Measurements from ENCODE around the gene INSR. TPM values are rescaled to one million over a fixed set of nuclear protein-coding genes. Genes with fewer than 3 reads are reported as not detected.

INSR gene
- total RNA-seq, 1 donor from 2014 or later, result 7.9 TPM

DNA sequence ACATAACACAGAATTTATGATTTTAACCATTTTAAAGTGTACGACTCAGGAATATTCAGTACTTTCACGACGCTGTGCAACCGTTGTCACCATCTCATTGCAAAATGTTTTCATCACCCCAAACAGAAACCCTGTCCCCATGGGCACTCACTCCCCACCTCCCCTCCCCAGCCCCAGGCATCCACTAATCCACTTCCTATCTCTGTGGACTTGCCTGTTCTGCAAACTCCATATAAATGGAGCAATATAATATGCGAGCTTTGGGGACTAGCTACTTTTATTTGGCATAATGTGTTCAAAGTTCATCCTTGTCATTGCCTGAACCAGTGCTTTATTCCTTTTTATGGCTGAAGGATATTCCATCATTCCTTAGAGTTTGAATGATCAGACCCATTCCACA is 7.3 kb upstream of the INSR start:
- TF ChIP-seq, protein P1, sequence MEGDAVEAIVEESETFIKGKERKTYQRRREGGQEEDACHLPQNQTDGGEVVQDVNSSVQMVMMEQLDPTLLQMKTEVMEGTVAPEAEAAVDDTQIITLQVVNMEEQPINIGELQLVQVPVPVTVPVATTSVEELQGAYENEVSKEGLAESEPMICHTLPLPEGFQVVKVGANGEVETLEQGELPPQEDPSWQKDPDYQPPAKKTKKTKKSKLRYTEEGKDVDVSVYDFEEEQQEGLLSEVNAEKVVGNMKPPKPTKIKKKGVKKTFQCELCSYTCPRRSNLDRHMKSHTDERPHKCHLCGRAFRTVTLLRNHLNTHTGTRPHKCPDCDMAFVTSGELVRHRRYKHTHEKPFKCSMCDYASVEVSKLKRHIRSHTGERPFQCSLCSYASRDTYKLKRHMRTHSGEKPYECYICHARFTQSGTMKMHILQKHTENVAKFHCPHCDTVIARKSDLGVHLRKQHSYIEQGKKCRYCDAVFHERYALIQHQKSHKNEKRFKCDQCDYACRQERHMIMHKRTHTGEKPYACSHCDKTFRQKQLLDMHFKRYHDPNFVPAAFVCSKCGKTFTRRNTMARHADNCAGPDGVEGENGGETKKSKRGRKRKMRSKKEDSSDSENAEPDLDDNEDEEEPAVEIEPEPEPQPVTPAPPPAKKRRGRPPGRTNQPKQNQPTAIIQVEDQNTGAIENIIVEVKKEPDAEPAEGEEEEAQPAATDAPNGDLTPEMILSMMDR (IDR thresholded peaks at IDR 0.05; ENCODE audit: insufficient read depth, low read depth, low read length), result no peak
- TF ChIP-seq EZH2 (IDR thresholded peaks at IDR 0.05; ENCODE audit: insufficient read depth, low read length), result no peak
- no peak overlapping the region for H3K4me2 ChIP-seq (ENCODE audit: low read length)
- peaks cover 15% of the 10 kb centered on the region for H3K27me3 Mint-ChIP-seq (ENCODE audit: low read depth, unreplicated experiment)
- no peak overlapping the region for H3K4me3 Mint-ChIP-seq (ENCODE audit: unreplicated experiment)
- no peak overlapping the region for H3K27ac Mint-ChIP-seq (ENCODE audit: unreplicated experiment)
- H3K27ac ChIP-seq (ENCODE audit: low read depth, low read length), result no peak overlapping the region
- no peaks in the 10 kb centered on the region for H3K4me1 Mint-ChIP-seq (ENCODE audit: low read depth, unreplicated experiment)
- H3K9ac ChIP-seq (ENCODE audit: low read length), result no peak overlapping the region
- peaks cover 3% of the 10 kb centered on the region for H3K27me3 ChIP-seq (ENCODE audit: insufficient read depth, low read length)
- no peaks in the 10 kb centered on the region for H3K79me2 ChIP-seq (ENCODE audit: insufficient read depth, low read length)
- H2AFZ ChIP-seq (ENCODE audit: low read depth, low read length), result no peak overlapping the region
- H3K9me3 Mint-ChIP-seq (ENCODE audit: unreplicated experiment), result no peaks in the 10 kb centered on the region
- FAIRE-seq (no peak), DNase-seq (ENCODE audit: low read depth) (no peak)
- no peaks in the 10 kb centered on the region for H3K9me3 ChIP-seq (ENCODE audit: insufficient read depth, low read depth, low read length)
- no peaks in the 10 kb centered on the region for H3K4me1 ChIP-seq (ENCODE audit: insufficient read depth, low read length)
- no peak overlapping the region for H3K4me3 ChIP-seq (ENCODE audit: insufficient read depth, low read depth, low read length)
- no peaks in the 10 kb centered on the region for H3K36me3 Mint-ChIP-seq (ENCODE audit: low read depth, unreplicated experiment)
- H4K20me1 ChIP-seq (ENCODE audit: insufficient read depth, low read length), result no peaks in the 10 kb centered on the region
- H3K36me3 ChIP-seq (ENCODE audit: insufficient read depth, low read length), result no peaks in the 10 kb centered on the region

DNA sequence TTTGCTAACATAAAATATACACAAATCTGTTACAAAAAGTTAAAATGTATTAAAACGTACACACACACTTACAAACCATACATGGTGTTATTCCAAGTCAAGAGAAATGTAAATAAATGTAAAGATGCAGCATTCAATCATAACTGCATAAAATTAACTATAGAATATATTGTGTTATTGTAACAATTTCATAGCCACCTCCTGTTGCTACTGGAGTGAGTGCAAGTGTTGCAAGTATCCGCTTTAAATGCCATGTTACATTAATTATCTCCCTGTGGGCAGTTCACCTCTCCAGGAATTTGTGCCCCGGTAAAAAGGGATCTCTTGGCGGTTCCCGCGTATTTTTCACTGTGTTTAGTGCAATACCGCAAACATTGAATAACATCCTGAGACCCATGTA is 3.5 kb upstream of the INSR start:
- H3K79me2 ChIP-seq (ENCODE audit: insufficient read depth, low read length), result no peaks in the 10 kb centered on the region
- no peak overlapping the region for H3K4me2 ChIP-seq (ENCODE audit: low read length)
- no peak overlapping the region for H3K27ac ChIP-seq (ENCODE audit: low read depth, low read length)
- DNase-seq (ENCODE audit: low read depth), result no peak
- peaks cover 17% of the 10 kb centered on the region for H3K27me3 Mint-ChIP-seq (ENCODE audit: low read depth, unreplicated experiment)
- H2AFZ ChIP-seq (ENCODE audit: low read depth, low read length), result no peak overlapping the region
- peaks cover 6% of the 10 kb centered on the region for H3K4me1 ChIP-seq (ENCODE audit: insufficient read depth, low read length)
- H3K36me3 Mint-ChIP-seq (ENCODE audit: low read depth, unreplicated experiment), result no peaks in the 10 kb centered on the region
- H3K4me1 Mint-ChIP-seq (ENCODE audit: low read depth, unreplicated experiment), result no peaks in the 10 kb centered on the region
- FAIRE-seq, result no peak
- no peak overlapping the region for H3K4me3 ChIP-seq (ENCODE audit: insufficient read depth, low read depth, low read length)
- no peak for TF ChIP-seq EZH2 (IDR thresholded peaks at IDR 0.05; ENCODE audit: insufficient read depth, low read length)
- TF ChIP-seq, protein P1 (IDR thresholded peaks at IDR 0.05; ENCODE audit: insufficient read depth, low read depth, low read length), result no peak
- no peaks in the 10 kb centered on the region for H3K36me3 ChIP-seq (ENCODE audit: insufficient read depth, low read length)
- no peak overlapping the region for H3K27ac Mint-ChIP-seq (ENCODE audit: unreplicated experiment)
- peaks cover 3% of the 10 kb centered on the region for H3K27me3 ChIP-seq (ENCODE audit: insufficient read depth, low read length)
- no peaks in the 10 kb centered on the region for H3K9me3 Mint-ChIP-seq (ENCODE audit: unreplicated experiment)
- H3K9ac ChIP-seq (ENCODE audit: low read length), result no peak overlapping the region
- no peak overlapping the region for H3K4me3 Mint-ChIP-seq (ENCODE audit: unreplicated experiment)
- H4K20me1 ChIP-seq (ENCODE audit: insufficient read depth, low read length), result peaks cover under 1% of the 10 kb centered on the region
- no peaks in the 10 kb centered on the region for H3K9me3 ChIP-seq (ENCODE audit: insufficient read depth, low read depth, low read length)

DNA sequence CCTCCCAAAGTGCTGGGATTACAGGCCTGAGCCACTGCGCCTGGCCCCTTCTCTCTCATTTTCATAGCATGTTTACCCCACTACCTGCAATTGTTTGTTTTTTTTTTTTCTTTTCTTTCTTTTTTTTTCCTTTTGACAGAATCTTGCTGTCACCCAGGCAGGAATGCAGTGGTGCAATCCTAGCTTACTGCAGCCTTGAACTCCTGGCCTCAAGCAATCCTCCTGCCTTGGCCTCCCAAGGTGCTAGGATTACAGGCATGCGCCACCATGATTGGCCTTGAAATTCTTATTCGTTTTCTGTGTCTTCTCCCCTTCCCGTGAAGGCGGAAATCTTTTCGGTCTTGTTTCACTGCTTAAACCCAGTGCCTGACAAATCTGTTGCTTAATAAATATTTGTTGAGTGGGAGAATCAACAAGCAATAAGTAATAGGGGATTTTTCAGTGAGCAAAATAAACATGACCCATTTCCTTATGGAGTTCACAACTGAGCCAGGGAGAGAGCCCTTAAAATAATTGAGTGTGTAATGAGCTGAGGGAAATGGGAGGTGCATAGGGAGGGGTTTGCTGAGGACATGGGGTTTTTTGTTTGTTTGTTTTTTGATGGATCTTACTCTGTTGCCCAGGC is 1.8 kb upstream of the INSR start:
- H3K9me3 ChIP-seq (ENCODE audit: insufficient read depth, low read depth, low read length), result no peaks in the 10 kb centered on the region
- H4K20me1 ChIP-seq (ENCODE audit: insufficient read depth, low read length), result peaks cover 4% of the 10 kb centered on the region
- no peak overlapping the region for H3K9ac ChIP-seq (ENCODE audit: low read length)
- H3K36me3 ChIP-seq (ENCODE audit: insufficient read depth, low read length), result no peaks in the 10 kb centered on the region
- Mint-ChIP-seq H3K9me3 (ENCODE audit: unreplicated experiment) (no peaks in the 10 kb centered on the region), H3K4me1 (ENCODE audit: low read depth, unreplicated experiment) (no peaks in the 10 kb centered on the region), H3K36me3 (ENCODE audit: low read depth, unreplicated experiment) (no peaks in the 10 kb centered on the region), H3K27me3 (ENCODE audit: low read depth, unreplicated experiment) (peaks cover 20% of the 10 kb centered on the region), H3K4me3 (ENCODE audit: unreplicated experiment) (peak overlapping the region; percentile 27), H3K27ac (ENCODE audit: unreplicated experiment) (no peak overlapping the region)
- no peak overlapping the region for H3K27ac ChIP-seq (ENCODE audit: low read depth, low read length)
- H3K4me1 ChIP-seq (ENCODE audit: insufficient read depth, low read length), result peaks cover 6% of the 10 kb centered on the region
- H3K4me2 ChIP-seq (ENCODE audit: low read length), result no peak overlapping the region
- no peak overlapping the region for H3K4me3 ChIP-seq (ENCODE audit: insufficient read depth, low read depth, low read length)
- H3K27me3 ChIP-seq (ENCODE audit: insufficient read depth, low read length), result peaks cover 3% of the 10 kb centered on the region
- H3K79me2 ChIP-seq (ENCODE audit: insufficient read depth, low read length), result no peaks in the 10 kb centered on the region
- FAIRE-seq (no peak), DNase-seq (ENCODE audit: low read depth) (no peak)
- H2AFZ ChIP-seq (ENCODE audit: low read depth, low read length), result no peak overlapping the region
- no peak for TF ChIP-seq EZH2 (IDR thresholded peaks at IDR 0.05; ENCODE audit: insufficient read depth, low read length)
- TF ChIP-seq, protein P1 (IDR thresholded peaks at IDR 0.05; ENCODE audit: insufficient read depth, low read depth, low read length), result no peak

Measured in astrocyte (in vitro differentiated cells and primary cell).